Hematopoietic multipotent progenitor cell treated with erythropoietin and hydrocortisone succinate and interleukin-3 and kit ligand, for 8 days (in vitro differentiated cells): Measurements from ENCODE around the gene ZBED4.

Experiments
- DNase-seq: peaks from one replicate; pipeline ENCODE4 v3.0.0-alpha.2; 2015

Gene ZBED4

GRCh38 chr22:49926916-49927315 lies 73.3 kb downstream of the ZBED4 start:
- DNase-seq, result no peak

DNA sequence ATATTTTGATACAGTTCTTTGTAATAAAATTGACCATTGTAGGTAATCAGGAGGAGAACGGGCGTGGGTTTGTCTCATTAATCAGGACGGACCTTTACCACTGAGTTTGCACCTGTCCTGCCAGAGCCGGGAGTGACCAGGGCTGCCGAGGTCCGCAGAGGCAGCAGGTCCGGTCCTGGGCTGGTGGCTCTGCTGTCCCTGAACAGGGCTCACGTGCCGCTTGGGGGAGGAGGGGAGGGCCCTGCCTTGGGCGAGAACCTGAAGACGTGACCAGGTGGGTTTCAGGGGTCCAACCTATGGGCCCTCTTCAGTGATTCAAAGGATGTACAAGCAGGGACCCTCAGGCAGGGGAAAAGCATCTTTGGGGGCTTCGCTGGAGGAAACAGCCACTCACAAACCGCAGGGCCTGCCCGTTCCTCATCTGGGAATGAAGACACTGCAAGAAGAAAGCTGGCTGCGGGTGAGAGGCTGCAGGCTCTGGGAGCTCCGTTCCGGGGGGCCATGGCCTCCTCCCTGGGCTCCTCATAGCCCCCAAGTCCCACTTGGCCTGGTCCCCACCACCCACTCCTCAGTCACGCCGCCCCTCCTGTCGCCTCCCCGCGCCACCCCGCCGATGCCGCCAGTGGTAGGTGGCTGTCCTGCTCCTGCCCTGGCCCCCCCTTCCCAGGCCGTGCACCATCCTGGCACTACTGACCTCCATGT lies 74.0 kb downstream of the ZBED4 start:
- no peak for DNase-seq

DNA sequence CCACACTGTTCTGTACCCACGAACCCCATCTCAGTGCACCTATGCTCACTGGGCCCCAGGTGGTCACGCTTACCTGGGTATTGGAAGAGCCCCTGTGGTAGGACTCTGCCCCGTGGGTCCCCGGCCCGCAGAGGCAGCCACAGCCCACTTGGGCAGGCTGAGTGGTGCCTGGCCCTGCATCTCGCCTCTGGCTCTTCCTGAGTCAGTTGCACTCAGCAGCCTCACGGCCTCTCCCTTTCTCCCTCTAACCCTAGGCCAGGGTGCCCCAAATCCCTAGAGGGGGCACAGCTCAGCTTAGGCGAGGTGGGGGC lies 74.5 kb downstream of the ZBED4 start:
- no peak for DNase-seq

- DNase-seq, result no peak
Observed at GRCh38 chr22:49928555-49929210, 75.0 kb downstream of the ZBED4 start.

DNA sequence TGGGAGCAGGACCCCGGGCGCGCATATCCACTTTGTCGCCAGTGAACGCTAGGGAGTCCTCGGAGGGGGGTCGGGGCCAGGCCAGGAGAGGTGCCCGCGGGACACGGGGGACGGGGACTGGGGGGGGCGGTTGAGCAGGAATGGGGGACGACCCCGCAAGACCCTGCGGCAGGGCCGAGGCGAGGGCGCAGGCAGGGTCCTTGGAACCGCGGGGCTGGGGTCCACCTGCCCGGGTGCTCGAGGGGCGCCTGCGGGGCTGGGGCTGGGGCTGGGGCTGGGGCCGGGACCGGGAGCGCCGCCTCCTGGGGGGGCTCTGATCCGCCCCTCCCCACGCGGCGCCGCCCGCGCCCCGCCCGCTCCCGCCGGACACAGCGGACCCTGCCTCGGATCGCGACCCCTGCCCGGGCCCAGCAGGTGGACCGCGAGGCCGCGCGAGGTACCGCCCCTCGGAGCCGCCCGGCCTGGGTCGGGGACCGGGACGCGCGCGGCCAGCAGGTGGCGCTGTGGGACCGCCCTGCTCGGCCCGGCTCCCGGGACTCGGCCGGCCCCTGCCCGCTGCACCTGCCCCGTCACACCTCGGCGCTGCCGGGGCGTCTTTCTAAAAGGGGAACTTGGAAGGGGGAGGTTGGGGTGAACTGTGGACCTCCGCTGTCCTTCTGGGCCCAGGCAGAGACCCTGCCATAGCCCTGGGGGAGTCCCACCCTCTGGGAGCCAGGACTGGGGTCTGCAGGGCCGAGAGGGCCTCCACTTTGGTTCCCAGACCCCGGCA lies 75.8 kb downstream of the ZBED4 start:
- peak; percentile 38 for DNase-seq

- DNase-seq, result no peak
Observed at GRCh38 chr22:49929994-49930575, 76.4 kb downstream of the ZBED4 start.

- DNase-seq, result peak; percentile 82
Observed at GRCh38 chr22:49930596-49931412, 77.2 kb downstream of the ZBED4 start.

GRCh38 chr22:49933236-49934159 lies 79.9 kb downstream of the ZBED4 start:
- no peak for DNase-seq

GRCh38 chr22:49934160-49934890 lies 80.7 kb downstream of the ZBED4 start:
- peak; percentile 29 for DNase-seq

DNA sequence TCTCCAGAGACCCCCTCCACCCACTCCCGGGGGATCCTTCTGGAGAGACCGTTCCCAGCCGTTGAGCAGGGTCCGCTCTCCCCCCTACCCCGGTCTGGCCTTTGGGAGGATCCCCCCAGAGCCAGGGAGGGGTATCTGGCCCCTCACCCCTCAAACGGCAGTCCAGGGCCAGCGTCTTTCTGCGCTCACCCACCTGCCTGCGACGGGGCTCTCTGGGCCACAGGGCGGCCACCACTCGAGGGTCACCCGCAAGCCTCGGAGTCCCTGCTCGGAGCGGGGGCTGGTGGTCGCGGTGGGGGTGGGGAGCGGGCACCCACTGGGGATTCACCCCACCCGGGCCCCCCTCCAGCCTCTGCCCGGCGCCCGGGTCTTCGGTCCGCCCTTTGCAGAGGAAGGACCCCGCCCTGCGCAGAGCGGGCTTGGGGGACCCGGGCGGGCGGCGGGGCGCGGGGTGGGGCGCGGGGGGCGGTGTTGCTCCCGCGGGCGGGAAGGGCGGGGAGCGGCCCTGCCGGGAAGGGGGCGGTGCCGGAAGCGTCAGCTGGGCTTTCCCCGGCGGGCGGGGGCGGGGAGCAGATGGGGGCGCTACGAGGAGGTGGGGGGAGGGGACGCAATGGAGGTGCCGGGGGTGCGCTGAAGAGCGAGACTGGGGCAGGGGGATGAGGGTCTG lies 81.4 kb downstream of the ZBED4 start:
- DNase-seq, result peak; percentile 29

DNA sequence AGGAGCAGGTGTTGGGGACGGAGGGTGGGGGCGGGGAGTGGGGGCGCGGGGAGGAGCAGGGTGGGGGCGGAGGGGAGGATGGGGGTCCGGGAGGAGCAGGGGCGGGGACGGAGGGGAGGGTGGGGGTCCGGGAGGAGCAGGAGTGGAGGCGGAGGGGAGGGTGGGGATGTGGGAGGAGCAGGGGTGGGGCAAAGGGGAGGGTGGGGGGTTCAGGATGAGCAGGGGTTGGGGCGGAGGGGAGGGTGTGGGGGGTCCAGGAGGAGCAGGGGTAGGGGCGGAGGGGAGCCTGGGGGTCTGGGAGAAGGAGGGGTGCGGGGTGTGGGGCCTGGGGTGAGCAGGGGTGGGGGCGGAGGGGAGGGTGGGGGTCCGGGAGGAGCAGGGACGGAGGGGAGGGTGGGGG lies 81.9 kb downstream of the ZBED4 start:
- no peak for DNase-seq

GRCh38 chr22:49936018-49936972 lies 82.7 kb downstream of the ZBED4 start:
- DNase-seq, result peak; percentile 59

GRCh38 chr22:49936973-49937757 lies 83.5 kb downstream of the ZBED4 start:
- DNase-seq, result no peak

DNA sequence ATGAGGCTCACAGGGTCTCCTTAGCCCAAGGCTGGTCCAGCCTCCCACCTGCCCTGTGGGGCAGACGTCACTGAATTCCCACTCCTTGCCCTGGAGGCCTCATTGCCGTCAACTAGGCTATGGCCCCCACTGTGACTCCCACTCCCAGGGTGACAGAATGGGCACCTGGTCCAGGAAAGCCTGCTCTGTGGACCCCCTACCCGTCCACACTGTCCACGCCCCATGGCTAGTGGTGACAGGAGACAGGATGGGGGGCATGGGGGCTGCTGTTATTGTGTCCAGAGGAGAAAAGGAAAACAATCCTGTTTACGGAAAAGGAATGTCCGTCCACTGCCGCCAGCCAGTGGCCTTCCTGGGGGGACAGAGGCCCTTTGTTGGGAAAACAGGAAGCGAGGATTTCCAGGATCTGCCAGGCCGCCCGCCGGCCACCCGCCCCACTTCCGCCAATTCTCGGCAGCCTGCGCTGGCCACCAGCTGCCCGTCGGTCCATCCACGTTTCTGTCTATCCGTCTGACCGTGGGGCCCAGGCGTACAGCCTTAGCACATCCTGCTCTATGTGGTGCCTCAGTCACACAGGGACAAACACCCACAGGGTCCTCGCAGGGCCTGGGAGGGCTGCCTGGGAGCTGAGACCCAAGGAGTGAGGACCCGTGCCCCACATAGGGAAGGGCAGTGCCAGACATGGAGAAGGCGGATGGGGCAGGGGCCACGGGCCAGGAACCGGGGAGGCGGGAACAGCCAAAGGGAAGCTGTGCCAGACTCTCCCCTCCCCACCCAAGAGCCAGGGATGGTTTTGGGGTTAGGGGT lies 84.3 kb downstream of the ZBED4 start:
- no peak for DNase-seq

- DNase-seq, result no peak
Observed at GRCh38 chr22:49938565-49939136, 85.0 kb downstream of the ZBED4 start.
